Body of pancreas (tissue), 4 donors: Measurements from ENCODE around the gene TCN2. TPM values are rescaled to one million over a fixed set of nuclear protein-coding genes. Genes with fewer than 3 reads are reported as not detected.

ENCODE experiments used
- ATAC-seq: fragments of 150-250 bp; one replicate; pipeline ENCODE4 v1.9.1; 2016
- DNase-seq, 4 donors: peaks; one replicate each; pipeline ENCODE4 v3.0.0-alpha.2; 2019
- H3K27ac ChIP-seq, 4 donors: fragments of 200-600 bp; sonication (generic); 1 replicate in 3 of 4; 2 replicates in 1 of 4; pipeline versions ENCODE4 v1.5.1 to v1.6.1; 2016 to 2019; ENCODE audit warnings: mild to moderate bottlenecking in 1 of 4, mixed read lengths in 1 of 4, moderate library complexity in 1 of 4
- H3K27me3 ChIP-seq, 2 donors: fragments of 200-600 bp; sonication (generic); one replicate each; pipeline ENCODE4 v1.6.0; 2016; ENCODE audit warnings: mild to moderate bottlenecking in 1 of 2
- H3K36me3 ChIP-seq, 2 donors: fragments of 200-600 bp; sonication (generic); replicated peaks in 1 of 2; 2 replicates each; pipeline ENCODE4 v1.5.1; 2016; ENCODE audit warnings: low read depth in 2 of 2; ENCODE audit not compliant: insufficient read depth in 1 of 2
- H3K4me1 ChIP-seq: fragments of 200-600 bp; sonication (generic); one replicate; pipeline ENCODE4 v1.6.0; 2016
- H3K4me3 ChIP-seq, 2 donors: fragments of 200-600 bp; sonication (generic); 1 replicate in 1 of 2; 2 replicates in 1 of 2; pipeline ENCODE4 v1.5.1; 2016 to 2019
- H3K9me3 ChIP-seq, 3 donors: fragments of 200-600 bp; sonication (generic); 1 replicate in 2 of 3; 2 replicates in 1 of 3; pipeline ENCODE4 v1.5.1; 2016
- CTCF ChIP-seq, 7 experiments: fragments of 450-650 bp in 4 of 7; fragments of 200-600 bp in 3 of 7; sonication (generic) in 3 of 7; IDR thresholded peaks; one replicate each; pipeline ENCODE4 v1.5.1; 2016 to 2019; ENCODE audit warnings: antibody characterized with exemption in 7 of 7
- POLR2A ChIP-seq, 3 donors: fragments of 450-650 bp; IDR thresholded peaks; one replicate each; pipeline ENCODE4 v1.6.1; 2016; ENCODE audit warnings: antibody characterized with exemption in 3 of 3, mild to moderate bottlenecking in 2 of 3
- WGBS, 2 donors: methylation state at CpG; one replicate each; pipeline ENCODE4 v1.1.5; 2017; 5-methylcytosine and 5-hydroxymethylcytosine counted together
- intact Hi-C: fragments of 100-400 bp; cut with DNase I; formaldehyde crosslinking; loops from one replicate; pipeline ENCODE4 v1.15.1; 2023
- total RNA-seq, 2 donors: library from RNA; depleted of rRNA; stranded (reverse); fragments of >200 nt; gene quantifications; one replicate each; pipeline ENCODE4 v1.1.0, GENCODE V29; 2016

TCN2 gene
- total RNA-seq, 2 donors from 2014 or later, result 14.8 to 16.3 TPM

GRCh38 chr22:30640839-30641430 is 34.0 kb downstream of the TCN2 start:
- Histone ChIP-seq H3K27ac (no peak overlapping the region), H3K4me1 (peaks cover 19% of the 10 kb centered on the region), H3K9me3 (no peaks in the 10 kb centered on the region), H3K36me3 (no peaks in the 10 kb centered on the region), H3K27me3 (no peaks in the 10 kb centered on the region), H3K4me3 (no peak overlapping the region)
- 83 to 90% methylated on average over 2 to 4 of the region's 4 CpGs for WGBS, 2 donors
- DNase-seq (no peak), ATAC-seq (no peak)
- intact Hi-C loops, result loop anchor here (10.0 kb wide), 1 partner anchor 284 kb away; no protein-coding TSS in a partner anchor
- TF ChIP-seq POLR2A (IDR thresholded peaks at IDR 0.05), result no peak
- no peak for TF ChIP-seq CTCF (IDR thresholded peaks at IDR 0.05)

DNA sequence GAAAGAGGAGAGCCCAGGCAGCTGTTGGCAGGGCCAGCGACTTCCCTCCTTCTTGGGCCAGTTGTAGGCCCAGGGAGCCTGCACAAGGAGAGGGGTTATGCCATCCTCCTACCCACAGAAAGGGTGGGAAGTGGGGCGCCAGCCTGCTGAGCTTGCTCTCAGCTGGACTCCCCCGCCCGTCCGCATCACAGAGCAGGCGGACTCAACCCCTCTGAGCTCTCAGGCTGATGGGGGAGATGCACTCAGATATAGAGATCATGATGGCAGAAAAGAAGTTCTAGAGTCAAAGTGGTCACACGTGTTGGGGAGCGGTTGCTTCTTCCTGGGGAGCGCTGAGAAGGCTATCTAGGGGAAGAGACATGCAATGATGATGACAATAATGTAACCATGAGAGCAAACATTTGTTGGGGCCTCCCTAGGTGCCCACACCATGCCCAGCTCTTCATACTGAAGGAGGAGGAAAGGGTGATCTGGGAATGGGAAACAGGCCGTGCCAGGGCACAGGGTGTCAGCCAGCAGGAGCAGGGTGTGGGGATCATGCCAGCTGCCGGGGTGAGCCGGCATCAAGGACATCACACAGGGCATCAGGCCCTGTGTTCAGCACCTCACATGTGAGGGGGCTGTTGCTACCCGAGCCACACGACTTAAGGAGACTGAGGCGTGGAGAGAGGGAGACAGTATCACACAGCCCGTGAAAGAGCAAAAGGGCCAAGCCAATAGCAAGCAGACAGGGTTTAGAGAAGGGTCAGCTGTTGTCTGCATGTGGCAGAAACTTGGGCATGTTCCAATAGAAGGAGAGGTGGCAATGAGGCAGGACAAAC is 36.3 kb downstream of the TCN2 start:
- Histone ChIP-seq H3K27me3 (no peaks in the 10 kb centered on the region), H3K9me3 (no peaks in the 10 kb centered on the region), H3K36me3 (no peaks in the 10 kb centered on the region), H3K4me1 (no peaks in the 10 kb centered on the region), H3K4me3 (no peak overlapping the region), H3K27ac (no peak overlapping the region)
- ATAC-seq (no peak), DNase-seq (no peak)
- intact Hi-C loops, result loop anchor here (10.0 kb wide), 1 partner anchor 282 kb away; no protein-coding TSS in a partner anchor
- TF ChIP-seq POLR2A (IDR thresholded peaks at IDR 0.05) (no peak), CTCF (IDR thresholded peaks at IDR 0.05) (no peak)
- WGBS, 2 donors, result 70 to 72% methylated on average over 16 of the region's 16 CpGs

GRCh38 chr22:30646518-30647160 is 39.7 kb downstream of the TCN2 start:
- Histone ChIP-seq H3K27me3 (no peaks in the 10 kb centered on the region), H3K36me3 (no peaks in the 10 kb centered on the region), H3K27ac (no peak overlapping the region), H3K4me1 (peaks cover 7% of the 10 kb centered on the region), H3K4me3 (no peak overlapping the region), H3K9me3 (no peaks in the 10 kb centered on the region)
- 93 to 96% methylated on average over 19 to 21 of the region's 25 CpGs for WGBS, 2 donors
- ATAC-seq, result no peak
- TF ChIP-seq CTCF (IDR thresholded peaks at IDR 0.05), result no peak
- TF ChIP-seq POLR2A (IDR thresholded peaks at IDR 0.05), result no peak
- no peak for DNase-seq
- intact Hi-C loops, result loop anchor here (10.0 kb wide), 1 partner anchor 278 kb away; no protein-coding TSS in a partner anchor

- TF ChIP-seq POLR2A (IDR thresholded peaks at IDR 0.05) (no peak), CTCF (IDR thresholded peaks at IDR 0.05) (no peak)
- no peaks in the 10 kb centered on the region for H3K9me3 ChIP-seq
- no peak for ATAC-seq
- no peaks in the 10 kb centered on the region for H3K27me3 ChIP-seq
- 82% methylated on average over 3 of the region's 3 CpGs; no CpG with 5 or more reads in 1 of the 2 donors for WGBS, 2 donors
- no peak for DNase-seq
- H3K4me1 ChIP-seq, result peaks cover 7% of the 10 kb centered on the region
- no peak overlapping the region for H3K27ac ChIP-seq
- no peaks in the 10 kb centered on the region for H3K36me3 ChIP-seq
- H3K4me3 ChIP-seq, result no peak overlapping the region
- intact Hi-C loops, result loop anchor here (10.0 kb wide), 1 partner anchor 277 kb away; no protein-coding TSS in a partner anchor
These were observed 40.6 kb downstream of the TCN2 start for GRCh38 chr22:30647536-30647935.
